Germinal center (tissue), 1 donor: ENCODE data around the gene WHRN.
A peak's percentile ranks its signal among the peaks of the same experiment; 100 is the strongest.

ENCODE experiments used
- DNase-seq: peaks from one replicate; pipeline ENCODE4 v3.0.0; 2012; ENCODE audit warnings: mixed read lengths, low spot score

WHRN gene

DNA sequence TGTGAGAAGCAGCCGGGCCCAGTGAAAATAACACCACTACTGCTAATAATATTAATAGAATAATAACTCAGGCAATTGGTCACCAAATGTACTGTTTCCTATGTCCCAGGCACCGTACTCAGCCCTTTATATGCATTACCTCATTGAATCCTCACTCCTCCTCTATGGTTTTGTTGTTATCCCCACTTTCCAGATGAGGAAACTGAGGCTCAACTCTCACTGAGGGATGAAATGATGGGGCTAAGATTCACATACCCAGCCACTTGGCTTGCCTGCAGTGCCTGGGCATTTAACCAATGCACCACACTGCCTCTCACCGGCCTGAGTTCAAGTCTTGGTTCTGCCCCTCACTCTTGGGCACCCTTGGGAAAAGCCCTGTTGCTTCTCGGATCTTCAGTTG, 34.1 kb downstream of the WHRN start:
- no peak for DNase-seq

- no peak for DNase-seq
Observed at GRCh38 chr9:114470581-114470980, 34.7 kb downstream of the WHRN start.

DNA sequence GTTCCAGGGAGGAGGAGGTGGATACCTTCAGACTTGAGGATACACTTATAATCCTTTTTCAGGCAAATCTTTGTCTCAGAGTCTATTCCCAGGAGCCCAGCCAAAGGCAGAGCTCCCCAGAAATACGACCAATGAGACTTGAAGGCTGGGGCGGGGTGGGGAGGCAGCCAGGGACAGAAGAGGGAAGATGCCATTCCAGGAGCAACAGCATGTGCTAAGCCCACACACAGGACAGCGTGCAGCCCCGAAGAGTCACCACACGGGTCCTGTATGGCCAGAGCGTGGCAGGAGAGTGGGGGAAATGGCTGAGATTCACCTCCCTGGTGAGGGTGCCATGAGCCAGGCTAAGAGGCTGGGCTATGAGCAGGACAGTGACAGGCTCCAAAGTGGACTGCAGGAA, 35.2 kb downstream of the WHRN start:
- no peak for DNase-seq

- DNase-seq, result no peak
Observed at GRCh38 chr9:114469091-114469853, 36.0 kb downstream of the WHRN start.

DNA sequence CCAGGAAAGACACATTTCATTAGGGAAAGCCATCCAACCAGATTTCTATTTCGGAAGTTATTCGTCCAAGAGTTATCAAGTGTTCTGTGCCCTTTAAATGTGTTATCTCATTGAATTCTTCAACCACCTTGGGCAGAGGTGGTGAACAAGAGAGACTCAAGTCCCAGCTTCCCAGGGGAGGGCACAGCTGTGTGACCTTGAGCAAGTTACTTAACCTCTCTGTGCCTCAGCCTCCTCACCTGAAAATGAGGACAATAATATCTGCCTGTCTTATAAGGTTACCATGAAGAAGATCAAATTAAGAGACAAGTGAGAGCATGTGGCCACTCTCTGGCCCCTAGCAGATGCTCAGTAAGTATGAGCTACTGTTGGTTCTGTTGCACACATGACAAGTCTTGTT, 37.4 kb downstream of the WHRN start:
- DNase-seq, result no peak

- DNase-seq, result no peak
Observed at GRCh38 chr9:114467226-114467750, 38.0 kb downstream of the WHRN start.

DNA sequence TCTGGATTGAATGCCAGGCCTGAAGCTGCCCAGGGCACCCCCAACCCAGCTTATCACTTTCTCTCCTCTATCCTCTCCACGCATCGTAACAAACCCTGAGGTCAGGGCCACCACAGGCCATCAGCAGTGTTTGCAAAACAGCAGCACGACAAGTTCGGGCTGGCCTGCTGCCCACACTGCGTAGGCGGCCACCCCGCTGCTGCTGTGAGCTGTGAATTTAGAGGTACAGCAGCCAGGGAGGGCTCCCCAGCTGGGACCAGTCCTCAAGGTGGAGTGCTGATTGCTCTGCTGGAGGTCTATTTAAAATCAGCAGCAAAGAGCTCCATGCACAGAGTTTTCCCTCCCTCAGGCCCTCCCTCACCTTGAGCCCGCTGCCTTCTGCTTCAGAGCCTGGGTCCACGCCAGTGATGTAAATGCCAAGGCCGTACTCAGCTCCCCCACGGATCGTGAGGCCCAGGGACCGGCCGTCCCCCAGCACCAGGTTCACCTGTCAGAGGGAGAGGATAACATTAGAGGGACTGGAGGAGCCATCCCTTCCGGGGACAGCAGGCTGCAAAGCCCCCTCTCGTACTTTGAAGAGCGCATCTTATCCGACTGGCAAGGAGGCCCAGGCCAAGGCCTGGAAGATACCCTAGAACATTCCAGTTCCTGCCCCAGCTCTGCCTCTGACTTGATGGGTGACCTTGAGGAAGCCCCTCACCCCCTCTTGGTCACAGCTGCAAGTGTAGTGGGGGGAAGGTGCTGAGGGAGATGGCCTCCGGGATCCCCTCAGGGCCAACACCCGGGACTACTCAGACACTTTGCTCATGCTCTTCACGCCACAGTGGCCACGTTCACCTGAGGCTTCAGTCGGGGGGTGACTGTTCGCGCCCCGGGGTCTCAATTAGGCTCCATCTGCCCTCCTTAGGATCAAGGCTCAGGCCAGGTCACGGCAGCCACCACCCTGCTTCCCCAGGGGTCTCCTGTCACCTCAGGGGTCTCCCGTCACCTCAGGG, 39.1 kb downstream of the WHRN start:
- no peak for DNase-seq

DNA sequence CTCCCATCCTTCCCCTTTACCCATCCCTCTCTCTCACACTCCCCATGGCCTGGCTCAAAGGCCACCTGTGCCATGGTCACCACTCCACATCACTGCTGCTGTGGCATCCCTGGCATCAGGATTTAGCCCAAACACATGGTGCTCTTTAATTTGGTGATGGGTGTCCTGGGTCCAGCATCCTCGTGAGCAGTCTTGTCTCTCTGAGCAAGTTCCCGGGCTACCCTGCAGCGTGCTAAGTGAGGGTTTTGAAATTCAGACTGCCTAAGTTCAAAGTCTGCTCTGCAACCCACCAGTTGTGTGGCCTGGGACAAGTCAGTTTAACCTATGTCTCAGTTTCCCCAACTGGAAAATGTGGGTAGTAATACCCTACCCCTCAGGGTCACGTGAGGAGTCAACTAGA, 39.9 kb downstream of the WHRN start:
- no peak for DNase-seq

DNA sequence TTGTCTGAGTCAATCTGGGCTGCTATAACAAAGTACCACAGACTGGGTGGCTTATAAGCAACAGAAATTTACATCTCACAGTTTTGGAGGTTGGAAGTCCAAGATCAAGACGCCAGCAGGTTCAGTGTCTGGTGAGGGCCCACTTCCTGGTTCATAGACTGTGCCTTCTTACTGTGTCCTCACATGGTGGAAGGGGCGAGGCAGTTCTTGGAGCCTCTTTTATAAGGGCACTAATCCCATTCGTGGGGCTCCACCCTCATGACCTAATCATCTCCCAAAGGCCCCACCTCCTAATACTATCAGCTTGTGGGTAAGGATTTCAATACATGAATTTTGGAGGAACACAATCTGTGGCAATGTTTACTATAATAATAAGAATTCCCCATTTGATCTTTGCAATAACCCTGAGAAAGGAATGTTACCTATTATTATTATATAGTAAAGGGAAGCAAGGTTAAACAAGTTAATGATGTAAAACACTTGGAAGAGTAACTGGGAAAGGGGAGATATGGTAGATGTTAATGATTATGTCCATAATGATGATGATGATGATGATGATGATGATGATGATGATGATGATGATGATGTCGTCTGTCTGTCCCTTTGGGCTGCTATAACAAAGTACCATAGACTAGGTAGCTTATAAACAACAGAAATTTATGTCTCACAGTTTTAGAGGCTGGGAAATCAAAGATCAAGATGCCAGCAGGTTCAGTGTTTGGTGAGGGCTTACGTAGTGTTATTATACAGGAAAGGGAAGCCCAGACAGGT, 40.8 kb downstream of the WHRN start:
- no peak for DNase-seq

DNA sequence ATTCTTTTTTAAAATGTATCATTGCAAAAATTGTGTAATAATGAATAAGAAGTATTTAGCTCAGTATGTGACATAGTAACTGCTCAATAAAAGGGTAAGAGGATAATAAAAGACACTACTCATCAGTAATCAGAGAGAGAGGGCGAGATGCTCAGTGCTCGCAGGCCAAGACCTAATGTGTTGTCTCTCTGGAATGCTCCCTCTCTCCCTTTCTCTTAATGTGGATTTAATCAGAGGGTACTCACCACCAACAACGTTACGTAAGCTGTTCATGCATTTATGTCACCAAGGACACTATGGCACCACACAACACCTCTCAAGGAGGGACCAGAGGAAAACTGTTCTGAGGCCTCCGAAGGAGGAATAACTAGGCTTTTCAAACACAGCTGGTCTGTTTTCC, 42.5 kb downstream of the WHRN start:
- no peak for DNase-seq

DNA sequence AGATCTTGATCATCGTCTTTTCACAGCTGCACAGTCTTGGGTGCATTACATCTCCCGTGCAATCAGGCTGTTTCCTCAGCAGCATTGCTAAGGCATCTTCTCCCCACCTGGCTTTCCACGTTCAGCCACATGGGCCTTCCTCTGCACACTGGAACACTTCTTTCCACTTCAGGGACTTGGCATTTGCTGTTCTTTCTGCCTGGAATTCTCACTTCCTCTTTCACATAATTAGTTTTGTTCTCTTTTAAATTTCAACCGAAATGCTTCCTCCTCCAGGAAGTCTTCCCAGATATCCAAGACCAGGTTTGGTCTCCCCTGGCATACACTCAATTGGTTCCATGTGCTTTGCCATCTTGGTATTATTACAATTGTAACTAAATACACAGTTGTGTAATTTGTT, 43.8 kb downstream of the WHRN start:
- DNase-seq, result no peak

DNA sequence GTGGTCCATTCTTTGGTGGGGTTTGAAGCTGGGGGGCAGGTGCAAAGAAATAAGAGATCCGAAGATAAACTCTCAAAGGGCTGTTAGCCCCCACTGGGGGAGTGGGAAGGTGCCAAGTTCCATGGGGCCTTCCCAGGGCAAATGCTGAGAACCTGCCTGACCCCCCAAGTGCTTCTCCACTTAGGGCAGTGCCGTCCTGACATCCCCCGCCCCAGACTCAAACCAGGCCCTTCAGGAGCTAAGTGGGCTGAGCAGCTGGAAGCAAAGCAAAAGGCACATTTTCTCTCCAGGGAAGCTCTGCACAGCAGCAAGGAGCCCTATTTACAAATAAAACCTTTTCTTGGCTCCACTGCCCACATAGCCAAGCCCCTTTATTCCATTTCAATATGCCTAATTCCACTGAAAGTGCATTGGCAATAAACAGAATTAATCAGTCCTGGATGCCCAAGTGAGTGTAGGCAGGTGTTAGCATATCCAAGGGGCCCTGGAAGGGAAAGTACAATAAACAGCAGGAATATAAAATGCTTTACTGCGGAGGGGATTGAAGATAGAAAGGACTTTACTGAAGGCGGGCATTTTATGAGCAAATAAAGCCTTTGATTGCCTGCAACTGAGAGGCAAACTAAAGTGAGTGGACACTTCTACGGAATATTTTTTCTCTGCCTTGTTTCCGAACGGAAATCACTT, 44.6 kb downstream of the WHRN start:
- no peak for DNase-seq

DNA sequence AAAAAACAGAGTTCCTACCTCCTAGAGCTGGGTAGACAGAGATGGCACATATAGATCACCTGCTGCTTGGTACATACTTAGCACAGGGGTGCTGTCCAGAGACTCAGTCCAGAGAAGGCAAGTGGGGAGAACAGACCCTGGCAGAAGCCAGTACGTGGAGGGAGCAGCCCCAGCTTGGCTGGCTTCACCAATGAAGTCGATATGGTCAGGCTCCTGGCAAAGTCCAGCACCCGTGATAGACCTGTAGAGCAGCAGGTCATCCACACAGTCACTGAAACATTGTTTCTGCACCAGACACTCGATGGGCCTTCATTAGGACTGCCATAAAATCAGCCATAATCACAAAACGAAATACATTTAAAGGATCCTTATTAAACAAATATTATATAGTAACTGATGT, 45.8 kb downstream of the WHRN start:
- no peak for DNase-seq

- no peak for DNase-seq
Observed at GRCh38 chr9:114456929-114457328, 48.3 kb downstream of the WHRN start.

- no peak for DNase-seq
Observed at GRCh38 chr9:114454652-114455051, 50.6 kb downstream of the WHRN start.

GRCh38 chr9:114452219-114453165, 52.8 kb downstream of the WHRN start:
- peak; percentile 53 for DNase-seq

GRCh38 chr9:114451707-114452031, 53.6 kb downstream of the WHRN start:
- DNase-seq, result no peak

DNA sequence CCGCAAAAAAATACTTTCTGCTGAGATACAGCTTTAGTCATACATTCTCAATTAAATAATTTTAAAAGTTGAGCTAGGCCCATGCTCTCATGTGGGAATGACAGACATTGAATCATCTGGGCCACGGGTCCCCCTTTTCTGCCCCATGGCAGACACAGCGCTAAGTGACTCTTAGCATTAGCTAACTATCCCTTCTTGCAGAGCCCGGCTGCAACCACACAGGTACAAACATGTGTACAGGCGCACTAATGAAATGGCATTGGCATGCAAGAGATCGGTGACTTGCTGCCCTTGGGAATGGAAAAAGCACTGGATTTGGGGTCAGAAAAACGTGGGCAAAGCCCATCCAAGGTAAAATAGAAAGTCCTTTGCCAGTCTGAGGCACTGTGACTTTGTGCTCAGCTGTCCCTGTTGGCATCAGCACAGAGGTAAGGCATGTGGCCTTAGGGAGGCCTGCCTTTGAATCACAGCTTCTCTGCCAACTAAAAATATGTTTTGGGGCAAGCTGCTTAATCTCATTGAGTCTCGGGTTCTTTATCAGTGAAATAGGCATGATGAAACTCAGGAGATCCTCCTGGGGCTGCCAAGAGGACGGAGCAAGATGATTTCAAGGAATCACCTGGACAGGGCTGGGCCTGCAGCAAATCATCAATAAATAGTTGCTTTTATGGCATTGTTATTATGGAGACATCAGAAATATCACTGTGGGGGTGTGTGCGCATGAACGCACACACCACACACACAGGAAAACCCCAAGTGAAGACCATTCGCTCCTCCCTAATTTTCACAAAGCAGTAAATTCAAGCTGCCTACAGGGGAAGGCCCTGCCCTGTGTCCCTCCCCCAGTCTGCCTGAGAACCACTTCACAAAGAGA, 54.2 kb downstream of the WHRN start:
- peak; percentile 36 for DNase-seq

DNA sequence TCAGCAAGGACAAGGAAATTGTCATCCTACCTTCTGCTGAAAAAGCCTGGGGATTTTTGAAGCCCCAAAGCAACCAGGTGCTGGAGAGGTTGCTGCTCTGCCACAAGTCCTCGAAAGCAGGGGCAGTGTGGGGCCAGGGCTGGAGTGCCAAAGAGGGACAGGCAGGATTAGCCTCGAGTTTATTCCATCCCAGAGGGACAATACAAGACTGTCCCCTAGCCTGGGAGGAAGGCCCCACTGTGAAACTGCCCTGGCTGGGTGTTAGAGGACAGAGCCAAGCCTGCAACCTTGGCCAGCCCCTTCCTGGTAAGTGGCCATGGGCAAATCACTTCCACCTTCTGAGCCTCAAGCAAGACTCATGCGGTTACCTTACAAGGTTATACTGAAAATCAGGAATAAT, 55.1 kb downstream of the WHRN start:
- DNase-seq, result no peak

- DNase-seq, result no peak
Observed at GRCh38 chr9:114449236-114449635, 56.0 kb downstream of the WHRN start.
